Neural crest cell (in vitro differentiated cells): ENCODE data around the gene SNX10. TPM values are rescaled to one million over a fixed set of nuclear protein-coding genes. Genes with fewer than 3 reads are reported as not detected.

ENCODE experiments used
- DNase-seq: peaks from one replicate; pipeline ENCODE4 v3.0.0; 2021; ENCODE audit warnings: low read depth, mixed read lengths, low spot score
- H3K27ac Mint-ChIP-seq: one replicate; pipeline ENCODE4 v1.8.0; 2021; ENCODE audit warnings: mild to moderate bottlenecking, mixed read lengths; ENCODE audit not compliant: unreplicated experiment
- H3K27me3 Mint-ChIP-seq: 2 replicates; pipeline ENCODE4 v1.8.0; 2021; ENCODE audit warnings: low read depth, mild to moderate bottlenecking, mixed read lengths
- H3K36me3 Mint-ChIP-seq: 2 replicates; pipeline ENCODE4 v1.8.0; 2021; ENCODE audit warnings: low read depth, mild to moderate bottlenecking, mixed read lengths
- H3K4me1 Mint-ChIP-seq: 2 replicates; pipeline ENCODE4 v1.8.0; 2021; ENCODE audit warnings: mixed read lengths
- H3K4me3 Mint-ChIP-seq: one replicate; pipeline ENCODE4 v1.8.0; 2021; ENCODE audit warnings: mild to moderate bottlenecking, mixed read lengths
- H3K9me3 Mint-ChIP-seq: 2 replicates; pipeline ENCODE4 v1.8.0; 2021; ENCODE audit warnings: mixed read lengths
- total RNA-seq: library from RNA; stranded (reverse); gene quantifications from 2 replicates; pipeline ENCODE4 v1.2.1, GENCODE V29; 2021
- TF ChIP-seq, protein P1 (sequence below): fragments of 200-600 bp; sonication (generic); conservative IDR thresholded peaks from 2 replicates; pipeline ENCODE4 v1.5.0; 2021; ENCODE audit warnings: antibody characterized with exemption, mild to moderate bottlenecking

Gene SNX10
- total RNA-seq, 1 donor from 2014 or later = 5.0 TPM

DNA sequence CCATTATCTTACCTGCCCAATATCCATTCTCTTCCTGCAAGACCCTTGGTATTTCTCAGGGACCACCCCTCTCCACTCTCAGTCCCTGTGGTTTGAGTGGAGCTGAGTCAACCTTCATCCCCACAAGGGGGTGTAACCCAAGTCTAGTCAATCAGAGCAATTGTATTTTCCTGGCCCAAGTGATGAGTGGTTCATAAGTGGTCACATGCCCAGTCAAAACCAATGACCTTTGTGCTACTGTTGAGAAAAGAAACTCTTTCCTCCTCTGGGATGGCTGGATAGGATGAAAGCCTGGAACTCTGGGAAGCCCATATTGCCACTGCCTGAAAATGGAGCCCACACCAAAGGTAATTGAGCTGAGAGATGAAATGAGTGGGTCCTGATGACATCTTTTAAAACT is 93.6 kb downstream of the SNX10 start:
- H3K27me3 Mint-ChIP-seq = peaks cover 11% of the 10 kb centered on the region
- H3K9me3 Mint-ChIP-seq = no peaks in the 10 kb centered on the region
- H3K36me3 Mint-ChIP-seq = no peaks in the 10 kb centered on the region
- peaks cover 17% of the 10 kb centered on the region for H3K4me1 Mint-ChIP-seq
- H3K4me3 Mint-ChIP-seq = no peak overlapping the region
- TF ChIP-seq, protein P1, sequence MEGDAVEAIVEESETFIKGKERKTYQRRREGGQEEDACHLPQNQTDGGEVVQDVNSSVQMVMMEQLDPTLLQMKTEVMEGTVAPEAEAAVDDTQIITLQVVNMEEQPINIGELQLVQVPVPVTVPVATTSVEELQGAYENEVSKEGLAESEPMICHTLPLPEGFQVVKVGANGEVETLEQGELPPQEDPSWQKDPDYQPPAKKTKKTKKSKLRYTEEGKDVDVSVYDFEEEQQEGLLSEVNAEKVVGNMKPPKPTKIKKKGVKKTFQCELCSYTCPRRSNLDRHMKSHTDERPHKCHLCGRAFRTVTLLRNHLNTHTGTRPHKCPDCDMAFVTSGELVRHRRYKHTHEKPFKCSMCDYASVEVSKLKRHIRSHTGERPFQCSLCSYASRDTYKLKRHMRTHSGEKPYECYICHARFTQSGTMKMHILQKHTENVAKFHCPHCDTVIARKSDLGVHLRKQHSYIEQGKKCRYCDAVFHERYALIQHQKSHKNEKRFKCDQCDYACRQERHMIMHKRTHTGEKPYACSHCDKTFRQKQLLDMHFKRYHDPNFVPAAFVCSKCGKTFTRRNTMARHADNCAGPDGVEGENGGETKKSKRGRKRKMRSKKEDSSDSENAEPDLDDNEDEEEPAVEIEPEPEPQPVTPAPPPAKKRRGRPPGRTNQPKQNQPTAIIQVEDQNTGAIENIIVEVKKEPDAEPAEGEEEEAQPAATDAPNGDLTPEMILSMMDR = no peak
- DNase-seq = no peak
- no peak overlapping the region for H3K27ac Mint-ChIP-seq

DNA sequence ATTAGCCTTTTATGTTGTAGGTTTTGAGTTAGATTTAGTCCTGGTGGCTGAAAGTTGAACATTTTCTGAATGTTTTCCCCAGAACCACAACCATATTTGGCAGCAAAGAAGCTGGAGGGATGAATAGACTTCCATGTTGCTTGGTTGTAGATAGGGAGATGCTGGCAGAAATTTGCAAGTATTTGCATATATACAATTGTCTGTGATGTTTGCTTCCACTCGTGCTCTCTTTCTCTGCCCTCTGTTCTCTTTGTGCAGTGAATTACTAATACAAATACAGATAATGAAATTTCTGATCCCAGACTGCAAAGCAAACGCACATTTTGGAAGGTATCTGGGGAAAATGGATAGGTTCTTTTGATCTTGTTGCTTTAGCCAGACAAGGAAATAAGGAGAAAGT is 96.1 kb downstream of the SNX10 start:
- no peak overlapping the region for H3K4me3 Mint-ChIP-seq
- H3K4me1 Mint-ChIP-seq = peaks cover 17% of the 10 kb centered on the region
- no peak overlapping the region for H3K27ac Mint-ChIP-seq
- no peaks in the 10 kb centered on the region for H3K36me3 Mint-ChIP-seq
- H3K27me3 Mint-ChIP-seq = peaks cover 8% of the 10 kb centered on the region
- no peaks in the 10 kb centered on the region for H3K9me3 Mint-ChIP-seq
- no peak for DNase-seq
- TF ChIP-seq, protein P1 = no peak

GRCh38 chr7:26388256-26388655 is 96.6 kb downstream of the SNX10 start:
- TF ChIP-seq, protein P1 = no peak
- H3K4me3 Mint-ChIP-seq = no peak overlapping the region
- H3K4me1 Mint-ChIP-seq = peaks cover 17% of the 10 kb centered on the region
- no peaks in the 10 kb centered on the region for H3K36me3 Mint-ChIP-seq
- H3K9me3 Mint-ChIP-seq = no peaks in the 10 kb centered on the region
- H3K27me3 Mint-ChIP-seq = peaks cover 8% of the 10 kb centered on the region
- no peak overlapping the region for H3K27ac Mint-ChIP-seq
- DNase-seq = no peak

GRCh38 chr7:26390016-26390415 is 98.4 kb downstream of the SNX10 start:
- Mint-ChIP-seq H3K4me3 (no peak overlapping the region), H3K36me3 (no peaks in the 10 kb centered on the region), H3K9me3 (no peaks in the 10 kb centered on the region), H3K27ac (no peak overlapping the region), H3K27me3 (peaks cover 5% of the 10 kb centered on the region), H3K4me1 (peaks cover 17% of the 10 kb centered on the region)
- DNase-seq = no peak
- TF ChIP-seq, protein P1 = no peak

- DNase-seq = no peak
- no peaks in the 10 kb centered on the region for H3K9me3 Mint-ChIP-seq
- H3K27ac Mint-ChIP-seq = no peak overlapping the region
- no peaks in the 10 kb centered on the region for H3K27me3 Mint-ChIP-seq
- H3K4me3 Mint-ChIP-seq = no peak overlapping the region
- TF ChIP-seq, protein P1 = no peak
- peaks cover 33% of the 10 kb centered on the region for H3K4me1 Mint-ChIP-seq
- no peaks in the 10 kb centered on the region for H3K36me3 Mint-ChIP-seq
These were observed 102.2 kb downstream of the SNX10 start for GRCh38 chr7:26393818-26394217.

GRCh38 chr7:26397332-26397731 is 105.7 kb downstream of the SNX10 start:
- H3K4me1 Mint-ChIP-seq = peaks cover 35% of the 10 kb centered on the region
- H3K27ac Mint-ChIP-seq = no peak overlapping the region
- TF ChIP-seq, protein P1 = no peak
- H3K9me3 Mint-ChIP-seq = no peaks in the 10 kb centered on the region
- H3K36me3 Mint-ChIP-seq = no peaks in the 10 kb centered on the region
- H3K4me3 Mint-ChIP-seq = peak overlapping the region; percentile 88
- DNase-seq = no peak
- no peaks in the 10 kb centered on the region for H3K27me3 Mint-ChIP-seq
